IPS-NIHi7 (cell line): Measurements from ENCODE around the gene DGUOK.

Source experiments
- DNase-seq: peaks from one replicate; pipeline ENCODE4 v3.0.0; 2012; ENCODE audit warnings: mixed read lengths; ENCODE audit errors: extremely low spot score

DGUOK gene

GRCh38 chr2:73947412-73948018 lies 20.8 kb downstream of the DGUOK start:
- DNase-seq = no peak

GRCh38 chr2:73949802-73950201 lies 23.1 kb downstream of the DGUOK start:
- DNase-seq = no peak

- DNase-seq = no peak
Measured at GRCh38 chr2:73952499-73953446, 26.1 kb downstream of the DGUOK start.

- DNase-seq = no peak
Measured at GRCh38 chr2:73956218-73956865, 29.7 kb downstream of the DGUOK start.

- no peak for DNase-seq
Measured at GRCh38 chr2:73961274-73961673, 34.6 kb downstream of the DGUOK start.

- no peak for DNase-seq
Measured at GRCh38 chr2:73961823-73962615, 35.3 kb downstream of the DGUOK start.

- DNase-seq = no peak
Measured at GRCh38 chr2:73962798-73963197, 36.1 kb downstream of the DGUOK start.

- DNase-seq = no peak
Measured at GRCh38 chr2:73963385-73964120, 36.9 kb downstream of the DGUOK start.

- DNase-seq = no peak
Measured at GRCh38 chr2:73964223-73964622, 37.5 kb downstream of the DGUOK start.

GRCh38 chr2:73965053-73965452 lies 38.4 kb downstream of the DGUOK start:
- DNase-seq = no peak

GRCh38 chr2:73968357-73968937 lies 41.8 kb downstream of the DGUOK start:
- DNase-seq = no peak

GRCh38 chr2:73969356-73969755 lies 42.7 kb downstream of the DGUOK start:
- DNase-seq = no peak

- DNase-seq = no peak
Measured at GRCh38 chr2:73970141-73970803, 43.6 kb downstream of the DGUOK start.

GRCh38 chr2:73970850-73971471 lies 44.3 kb downstream of the DGUOK start:
- no peak for DNase-seq

- no peak for DNase-seq
Measured at GRCh38 chr2:73971722-73972121, 45.0 kb downstream of the DGUOK start.

GRCh38 chr2:73972846-73973245 lies 46.2 kb downstream of the DGUOK start:
- no peak for DNase-seq

GRCh38 chr2:73975731-73976130 lies 49.1 kb downstream of the DGUOK start:
- DNase-seq = no peak

- DNase-seq = no peak
Measured at GRCh38 chr2:73976803-73977202, 50.1 kb downstream of the DGUOK start.

- DNase-seq = no peak
Measured at GRCh38 chr2:73977466-73977865, 50.8 kb downstream of the DGUOK start.

GRCh38 chr2:73979021-73979420 lies 52.3 kb downstream of the DGUOK start:
- peak; percentile 68 for DNase-seq
